Omental fat pad (tissue), 4 donors: Measurements from ENCODE around the gene MMD. TPM values are rescaled to one million over a fixed set of nuclear protein-coding genes. Genes with fewer than 3 reads are reported as not detected.
"Not testable (repeated sequence)": the region's sequence is repeated elsewhere in the genome, so short reads cannot be mapped to it uniquely, and the experiment has no call there.

Source experiments
- ATAC-seq: fragments of 150-250 bp; one replicate; pipeline ENCODE4 v1.9.1; 2016; ENCODE audit warnings: mild to moderate bottlenecking, moderate library complexity; ENCODE audit not compliant: low FRiP score
- DNase-seq: peaks from one replicate; pipeline ENCODE4 v3.0.0-alpha.2; 2019; ENCODE audit warnings: low spot score
- total RNA-seq, 4 donors: library from RNA; depleted of rRNA; stranded (reverse); fragments of >200 nt; gene quantifications; one replicate each; pipeline ENCODE4 v1.1.0, GENCODE V29; 2016
- TF ChIP-seq, protein P1 (sequence below), 3 donors: fragments of 450-650 bp; IDR thresholded peaks; one replicate each; pipeline ENCODE4 v1.5.1; 2016 to 2017; ENCODE audit warnings: antibody characterized with exemption in 3 of 3, mild to moderate bottlenecking in 3 of 3, moderate library complexity in 2 of 3

The MMD gene, protein sequence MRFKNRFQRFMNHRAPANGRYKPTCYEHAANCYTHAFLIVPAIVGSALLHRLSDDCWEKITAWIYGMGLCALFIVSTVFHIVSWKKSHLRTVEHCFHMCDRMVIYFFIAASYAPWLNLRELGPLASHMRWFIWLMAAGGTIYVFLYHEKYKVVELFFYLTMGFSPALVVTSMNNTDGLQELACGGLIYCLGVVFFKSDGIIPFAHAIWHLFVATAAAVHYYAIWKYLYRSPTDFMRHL
- 100 to 1,000 TPM in 3 of 4 donors, 10 to 100 TPM in 1; 37.8 to 176 (median 137) TPM for total RNA-seq

DNA sequence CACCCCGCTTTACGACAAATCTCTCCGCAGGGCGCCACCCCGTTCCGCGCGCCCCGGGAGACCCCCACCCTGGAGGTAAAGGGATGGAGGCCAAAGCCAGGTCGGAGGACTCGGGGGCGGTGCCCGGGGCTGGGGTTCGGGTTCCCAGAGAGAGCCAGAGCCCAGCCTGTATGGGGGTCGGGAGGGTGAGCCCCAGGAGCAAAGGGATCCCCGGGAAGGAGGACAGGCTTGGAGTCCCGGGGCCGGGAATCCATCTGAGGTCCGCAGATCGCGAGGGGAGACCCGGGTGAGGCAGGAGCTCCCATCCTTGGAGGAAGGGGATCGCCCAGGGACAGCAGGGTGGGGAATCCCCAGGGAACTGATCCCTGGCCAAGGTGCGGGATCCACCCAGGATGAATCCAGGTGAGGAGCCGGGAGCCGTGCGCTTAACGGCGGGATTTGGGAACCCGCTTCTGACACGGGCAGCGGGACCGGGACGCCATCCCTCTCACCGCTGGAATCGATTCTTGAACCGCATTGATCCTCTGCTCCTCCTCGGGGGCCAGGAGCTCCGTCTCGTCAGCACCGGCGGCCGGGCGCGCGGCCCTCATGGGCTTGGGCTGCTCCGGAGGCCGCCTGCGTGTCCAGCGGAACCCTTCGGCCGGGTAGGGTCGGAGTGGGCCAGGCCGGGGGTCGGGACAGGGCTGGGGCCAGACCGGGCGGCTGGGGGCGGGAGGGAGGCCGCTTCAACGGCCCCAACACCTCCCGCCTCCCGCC lies at the start of gene MMD:
TSS of gene MMD (minus strand) at position 657 of the 756 bp plus-strand sequence. CDS start at position 517, 140 bp downstream.
- peak; percentile 52 for ATAC-seq
- TF ChIP-seq, protein P1, sequence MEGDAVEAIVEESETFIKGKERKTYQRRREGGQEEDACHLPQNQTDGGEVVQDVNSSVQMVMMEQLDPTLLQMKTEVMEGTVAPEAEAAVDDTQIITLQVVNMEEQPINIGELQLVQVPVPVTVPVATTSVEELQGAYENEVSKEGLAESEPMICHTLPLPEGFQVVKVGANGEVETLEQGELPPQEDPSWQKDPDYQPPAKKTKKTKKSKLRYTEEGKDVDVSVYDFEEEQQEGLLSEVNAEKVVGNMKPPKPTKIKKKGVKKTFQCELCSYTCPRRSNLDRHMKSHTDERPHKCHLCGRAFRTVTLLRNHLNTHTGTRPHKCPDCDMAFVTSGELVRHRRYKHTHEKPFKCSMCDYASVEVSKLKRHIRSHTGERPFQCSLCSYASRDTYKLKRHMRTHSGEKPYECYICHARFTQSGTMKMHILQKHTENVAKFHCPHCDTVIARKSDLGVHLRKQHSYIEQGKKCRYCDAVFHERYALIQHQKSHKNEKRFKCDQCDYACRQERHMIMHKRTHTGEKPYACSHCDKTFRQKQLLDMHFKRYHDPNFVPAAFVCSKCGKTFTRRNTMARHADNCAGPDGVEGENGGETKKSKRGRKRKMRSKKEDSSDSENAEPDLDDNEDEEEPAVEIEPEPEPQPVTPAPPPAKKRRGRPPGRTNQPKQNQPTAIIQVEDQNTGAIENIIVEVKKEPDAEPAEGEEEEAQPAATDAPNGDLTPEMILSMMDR (IDR thresholded peaks at IDR 0.05) = no peak
- DNase-seq = no peak

- TF ChIP-seq, protein P1 (IDR thresholded peaks at IDR 0.05) = no peak
- DNase-seq = no peak
- ATAC-seq = no peak
These were observed 45.0 kb upstream of the MMD start for GRCh38 chr17:55466671-55467070.

DNA sequence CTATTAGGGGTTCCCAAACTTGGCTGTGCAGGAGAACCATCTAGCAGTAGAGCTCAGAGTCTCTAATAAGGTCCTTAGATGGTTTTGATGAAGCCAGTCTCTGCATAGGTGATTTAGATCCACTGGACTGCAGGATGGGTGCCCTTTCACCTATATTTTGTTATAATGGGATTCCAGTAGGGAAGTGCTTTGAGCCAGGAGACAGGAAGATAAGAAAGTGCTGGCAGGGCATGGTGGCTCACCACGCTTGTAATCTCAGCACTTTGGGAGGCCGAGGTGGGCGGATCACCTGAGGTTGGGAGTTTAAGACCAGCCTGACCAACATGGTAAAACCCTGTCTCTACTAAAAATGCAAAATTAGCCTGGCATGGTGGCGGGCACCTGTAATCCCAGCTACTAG lies 44.1 kb upstream of the MMD start:
- not testable (repeated sequence) for ATAC-seq, DNase-seq

DNA sequence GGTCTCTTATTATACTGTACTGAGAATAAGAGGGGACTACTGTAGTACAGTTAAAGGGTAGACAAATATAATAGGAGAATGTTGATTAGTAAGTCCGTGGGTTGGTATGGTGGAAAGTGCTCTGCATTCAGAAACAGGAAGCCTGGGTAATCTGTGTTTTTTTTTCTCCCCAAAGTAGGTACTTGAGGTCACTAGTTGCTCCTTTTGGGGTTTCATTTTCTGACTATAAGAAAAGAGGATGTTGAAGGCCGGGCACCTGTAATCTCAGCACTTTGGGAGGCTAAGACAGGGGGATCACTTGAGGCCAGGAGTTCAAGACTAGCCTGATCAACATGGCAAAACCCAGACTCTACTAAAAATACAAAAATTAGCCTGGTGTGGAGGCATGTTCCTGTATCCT lies 42.0 kb upstream of the MMD start:
- DNase-seq (no peak), ATAC-seq (no peak)

DNA sequence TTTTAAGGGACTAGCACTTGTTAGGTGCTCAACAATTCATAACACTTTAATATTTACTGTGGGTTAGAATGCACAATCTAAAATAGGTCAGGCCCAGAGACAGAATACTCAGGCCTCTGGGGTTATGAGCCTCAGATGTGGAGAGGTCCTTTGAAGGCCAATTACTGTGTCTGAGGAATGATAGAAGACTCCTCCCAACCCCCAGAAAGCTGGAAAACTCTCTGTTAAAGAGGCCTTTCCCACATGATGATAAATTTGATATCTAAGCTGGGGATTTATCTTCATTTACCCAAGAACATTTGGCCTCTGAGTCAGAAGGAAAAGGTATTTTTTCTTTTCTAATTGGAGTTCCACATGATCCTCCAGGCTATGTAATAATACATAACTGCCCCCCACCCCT lies 41.1 kb upstream of the MMD start:
- DNase-seq = no peak
- TF ChIP-seq, protein P1 (IDR thresholded peaks at IDR 0.05) = no peak
- ATAC-seq = peak; percentile 71

More for the DNA sequence above, 42.0 kb upstream of the MMD start:
- TF ChIP-seq, protein P1 (IDR thresholded peaks at IDR 0.05) = no peak

DNA sequence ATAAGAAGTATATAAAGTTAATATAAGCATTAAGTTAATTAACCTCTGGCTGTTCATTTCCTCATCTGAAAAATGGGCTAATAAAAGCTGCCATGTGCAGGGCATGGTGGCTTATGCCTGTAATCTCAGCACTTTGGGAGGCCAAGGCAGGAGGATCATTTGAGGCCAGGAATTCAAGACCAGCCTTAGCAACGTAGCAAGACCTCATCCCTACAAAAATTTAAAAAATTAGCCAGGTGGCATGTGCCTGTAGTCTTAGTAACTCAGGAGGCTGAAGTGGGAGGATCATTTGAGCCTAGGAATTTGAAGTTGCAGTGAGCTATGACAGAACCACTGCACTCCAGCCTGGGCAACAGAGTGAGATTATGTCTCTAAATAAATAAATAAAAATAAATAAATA lies 40.6 kb upstream of the MMD start:
- DNase-seq (no peak), ATAC-seq (no peak)
- TF ChIP-seq, protein P1 (IDR thresholded peaks at IDR 0.05) = no peak

DNA sequence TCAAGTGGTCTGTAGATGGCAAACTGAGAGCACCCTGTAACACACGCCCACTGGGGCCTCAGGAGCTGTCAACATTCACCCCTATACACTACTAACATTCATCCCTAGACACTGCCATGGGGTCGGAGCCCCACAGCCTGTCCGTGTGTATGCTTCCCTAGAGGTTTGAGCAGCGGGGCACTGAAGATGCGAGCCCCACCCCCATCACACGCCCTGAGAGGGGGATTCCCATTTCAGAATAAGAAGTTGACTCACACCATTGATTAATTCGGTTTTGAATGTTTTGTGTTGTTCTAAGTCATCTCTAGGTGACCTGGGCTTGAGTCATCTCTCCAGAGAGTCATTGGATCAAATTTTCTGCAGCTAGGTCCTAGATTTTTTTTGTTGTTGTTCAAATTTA lies 37.3 kb upstream of the MMD start:
- ATAC-seq (no peak), DNase-seq (no peak)
- TF ChIP-seq, protein P1 (IDR thresholded peaks at IDR 0.05) = no peak
